HTR-8/SVneo (cell line): ENCODE data around the gene PKP1.

Experiments
- DNase-seq: peaks from one replicate; pipeline ENCODE4 v3.0.0; 2011; ENCODE audit warnings: low spot score, mixed read lengths; ENCODE audit not compliant: insufficient read length
- FAIRE-seq: peaks from 2 replicates; lab custom pipeline; 2011; peaks lifted over from hg19 to GRCh38; lab: Jason Lieb, UNC

Gene PKP1

GRCh38 chr1:201302163-201303152 is 19.2 kb downstream of the PKP1 start:
- FAIRE-seq (no peak), DNase-seq (no peak)

DNA sequence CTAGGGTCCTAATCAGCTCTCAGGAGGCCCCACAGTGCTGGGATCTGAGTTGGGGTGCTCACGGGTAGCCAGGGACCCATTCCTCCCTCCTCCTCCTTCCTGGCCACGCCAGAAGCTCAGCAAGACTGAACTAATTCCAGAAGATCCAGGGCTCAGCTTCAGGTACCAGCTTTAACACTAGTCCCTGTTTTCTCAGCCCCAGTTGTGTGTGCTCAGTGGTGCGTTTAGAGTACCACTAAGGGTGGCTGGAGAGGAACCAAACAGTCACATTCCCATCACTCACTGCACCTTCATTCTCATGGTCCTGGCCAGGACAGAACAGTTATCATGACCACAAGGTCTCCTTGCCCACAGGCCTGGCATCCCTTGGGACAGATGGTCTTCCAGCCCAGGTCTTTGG is 20.8 kb downstream of the PKP1 start:
- DNase-seq: no peak

GRCh38 chr1:201305815-201306214 is 22.5 kb downstream of the PKP1 start:
- DNase-seq: no peak
- no peak for FAIRE-seq

More for the DNA sequence above, 20.8 kb downstream of the PKP1 start:
- no peak for FAIRE-seq

GRCh38 chr1:201307231-201307630 is 23.9 kb downstream of the PKP1 start:
- FAIRE-seq (no peak), DNase-seq (no peak)

GRCh38 chr1:201307760-201308499 is 24.6 kb downstream of the PKP1 start:
- DNase-seq: no peak
- no peak for FAIRE-seq

DNA sequence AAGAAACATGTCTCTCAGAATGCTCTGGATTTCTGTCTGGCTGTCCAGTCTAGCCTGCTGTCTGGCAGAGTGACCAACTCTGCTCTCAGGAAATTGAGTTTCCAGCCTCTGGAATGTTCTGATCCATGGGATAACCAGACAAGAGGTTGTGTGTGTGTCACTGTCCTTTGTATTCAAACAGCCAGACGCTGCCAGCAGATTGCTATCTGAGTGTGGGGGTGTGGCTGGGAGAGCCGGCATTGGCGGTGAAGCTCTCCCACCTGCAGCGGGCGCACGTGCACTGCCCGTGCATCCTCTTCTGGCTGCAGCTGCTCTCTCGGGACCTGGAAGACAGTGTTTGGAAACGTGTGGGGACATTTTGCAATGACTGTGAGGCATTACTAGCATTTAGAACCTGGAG is 26.1 kb downstream of the PKP1 start:
- DNase-seq: peak; percentile 37
- no peak for FAIRE-seq

GRCh38 chr1:201310251-201310985 is 27.1 kb downstream of the PKP1 start:
- no peak for DNase-seq
- FAIRE-seq: no peak

- DNase-seq: no peak
- peak; percentile 26 for FAIRE-seq
These were observed 27.7 kb downstream of the PKP1 start for GRCh38 chr1:201310986-201311355.

- DNase-seq (no peak), FAIRE-seq (no peak)
These were observed 28.2 kb downstream of the PKP1 start for GRCh38 chr1:201311356-201312011.

GRCh38 chr1:201312298-201312697 is 29.0 kb downstream of the PKP1 start:
- no peak for DNase-seq
- no peak for FAIRE-seq

GRCh38 chr1:201313086-201313485 is 29.8 kb downstream of the PKP1 start:
- no peak for FAIRE-seq
- no peak for DNase-seq

DNA sequence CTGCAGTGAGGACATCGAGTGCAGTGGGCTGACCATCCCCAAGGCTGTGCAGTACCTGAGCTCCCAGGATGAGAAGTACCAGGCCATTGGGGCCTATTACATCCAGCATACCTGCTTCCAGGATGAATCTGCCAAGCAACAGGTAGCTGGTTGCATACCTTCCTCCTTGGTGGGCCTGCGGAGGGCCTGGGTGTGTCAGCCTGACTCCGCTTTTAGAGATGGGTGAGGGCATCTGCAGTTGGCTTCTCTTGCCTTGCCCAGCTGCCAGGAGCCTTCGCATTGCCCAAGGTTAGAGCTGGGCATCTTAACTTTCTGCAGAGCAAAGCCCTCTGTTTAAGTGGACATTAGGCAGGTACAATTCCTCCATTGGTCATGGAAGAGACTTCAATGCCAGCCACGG is 33.2 kb downstream of the PKP1 start:
- DNase-seq (no peak), FAIRE-seq (no peak)

DNA sequence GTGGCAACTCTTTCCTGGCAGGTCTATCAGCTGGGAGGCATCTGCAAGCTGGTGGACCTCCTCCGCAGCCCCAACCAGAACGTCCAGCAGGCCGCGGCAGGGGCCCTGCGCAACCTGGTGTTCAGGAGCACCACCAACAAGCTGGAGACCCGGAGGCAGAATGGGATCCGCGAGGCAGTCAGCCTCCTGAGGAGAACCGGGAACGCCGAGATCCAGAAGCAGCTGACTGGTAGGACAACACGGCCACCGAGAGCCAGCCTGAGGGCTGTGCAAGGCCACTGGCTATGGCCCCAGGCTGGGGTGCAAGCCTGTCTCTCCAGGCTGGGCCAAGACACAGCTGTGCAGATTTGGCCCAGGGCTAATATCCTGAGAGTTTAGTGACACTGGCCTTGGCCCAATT is 34.2 kb downstream of the PKP1 start:
- no peak for DNase-seq
- no peak for FAIRE-seq

- no peak for FAIRE-seq
- no peak for DNase-seq
These were observed 35.4 kb downstream of the PKP1 start for GRCh38 chr1:201318504-201319340.

DNA sequence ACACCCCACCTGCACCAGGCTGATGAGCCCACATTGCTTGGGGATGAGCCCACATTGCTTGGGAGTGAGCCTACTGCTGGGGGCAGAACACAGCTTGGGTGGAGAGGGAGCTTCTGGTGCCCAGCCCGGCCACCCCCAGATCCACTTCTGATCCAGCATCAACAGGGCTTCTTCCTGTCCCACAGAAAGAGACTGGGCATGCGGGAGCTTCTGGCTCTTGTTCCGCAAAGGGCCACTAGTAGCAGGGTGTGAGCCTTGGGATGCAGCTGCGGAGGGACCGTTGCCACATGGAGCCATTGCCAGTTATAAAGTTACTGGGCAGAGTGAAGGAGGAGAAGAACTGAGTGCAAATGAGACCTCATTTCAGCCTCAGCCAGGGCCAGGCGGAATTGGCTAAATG is 36.3 kb downstream of the PKP1 start:
- DNase-seq (no peak), FAIRE-seq (no peak)

DNA sequence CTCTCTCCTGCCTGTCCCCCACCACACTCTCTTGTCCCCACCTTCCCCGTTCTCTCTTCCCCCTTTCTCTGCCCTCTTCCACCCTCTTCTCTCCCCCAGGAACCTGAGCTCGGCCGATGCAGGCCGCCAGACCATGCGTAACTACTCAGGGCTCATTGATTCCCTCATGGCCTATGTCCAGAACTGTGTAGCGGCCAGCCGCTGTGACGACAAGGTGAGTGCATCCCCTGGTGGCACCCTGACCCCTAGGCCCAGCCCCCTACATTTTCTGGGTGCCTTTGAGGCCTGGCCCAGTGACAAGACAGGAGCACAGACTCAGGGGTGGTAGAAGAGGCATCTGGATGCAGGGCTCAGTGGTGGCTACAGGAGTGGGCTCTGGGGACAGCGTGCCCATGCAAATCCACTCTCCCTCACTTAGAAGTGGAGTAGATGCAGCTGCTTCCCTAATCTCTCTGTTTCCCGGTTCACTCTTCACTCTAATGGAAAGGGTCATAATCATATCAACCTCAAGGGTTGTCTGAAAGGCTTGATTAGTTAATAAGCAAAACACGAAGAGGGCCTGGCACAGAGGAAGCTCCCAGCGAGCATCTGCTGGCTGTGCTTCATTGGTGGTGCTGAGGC is 37.0 kb downstream of the PKP1 start:
- FAIRE-seq (no peak), DNase-seq (no peak)

DNA sequence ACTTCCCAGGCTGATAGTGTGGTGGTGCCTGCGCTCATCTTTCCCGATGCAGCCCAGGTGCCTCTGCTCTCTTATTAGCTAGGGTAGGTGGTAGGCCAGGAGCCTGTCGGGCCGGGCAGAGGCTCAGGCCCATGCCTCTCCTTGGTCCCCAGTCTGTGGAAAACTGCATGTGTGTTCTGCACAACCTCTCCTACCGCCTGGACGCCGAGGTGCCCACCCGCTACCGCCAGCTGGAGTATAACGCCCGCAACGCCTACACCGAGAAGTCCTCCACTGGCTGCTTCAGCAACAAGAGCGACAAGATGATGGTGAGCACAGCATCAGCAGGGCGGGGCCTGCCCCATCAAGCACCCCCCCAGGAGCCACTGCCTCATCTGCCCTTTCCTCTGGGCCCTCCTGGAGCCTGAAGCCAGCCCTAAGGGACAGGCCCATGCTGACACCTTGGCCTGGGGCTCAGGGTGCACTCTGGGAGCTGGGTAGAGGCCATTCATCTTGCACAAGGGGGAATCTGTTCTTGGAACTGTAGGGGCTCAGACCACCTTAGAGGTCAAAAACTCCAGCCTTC is 38.6 kb downstream of the PKP1 start:
- DNase-seq (no peak), FAIRE-seq (no peak)

- DNase-seq: no peak
These were observed 39.6 kb downstream of the PKP1 start for GRCh38 chr1:201322653-201323510.

More at GRCh38 chr1:201322653-201323510, 39.6 kb downstream of the PKP1 start:
- FAIRE-seq: no peak
